OCI-LY7 (cell line): ENCODE measurements around the gene OR2F1. TPM values are rescaled to one million over a fixed set of nuclear protein-coding genes. Genes with fewer than 3 reads are reported as not detected.
"Not testable (repeated sequence)": the region's sequence is repeated elsewhere in the genome, so short reads cannot be mapped to it uniquely, and the experiment has no call there.

Source experiments
- BruUV-seq: library from RNA; stranded (reverse); fragments of 400-500 nt; replicated peaks from 2 replicates; lab custom pipeline; 2021; lab: Mats Ljungman, UMichigan
- CTCF ChIA-PET: fragments of 300-600 bp; sonication (Branson Sonifier 250); formaldehyde crosslinking; loops from one replicate; lab custom pipeline; 2022; ENCODE audit warnings: antibody characterized with exemption; ENCODE audit not compliant: unreplicated experiment; lab: Charles Lee
- POLR2A ChIA-PET: fragments of 300-600 bp; sonication (Branson Sonifier 250); formaldehyde crosslinking; loops from one replicate; lab custom pipeline; 2022; ENCODE audit warnings: antibody characterized with exemption; lab: Charles Lee
- DNase-seq: peaks from one replicate; pipeline ENCODE4 v3.0.0-alpha.2; 2015; ENCODE audit warnings: low spot score
- H2AFZ ChIP-seq: fragments of 200-600 bp; sonication (generic), shearing (Covaris generic); 2 replicates; pipeline ENCODE4 v1.6.1; 2014; ENCODE audit warnings: mild to moderate bottlenecking, antibody characterized with exemption, low read length, moderate library complexity
- H3K27ac ChIP-seq: fragments of 200-600 bp; sonication (generic); 2 replicates; pipeline ENCODE4 v1.5.1; 2014; ENCODE audit warnings: mixed run types, low read depth, mild to moderate bottlenecking, moderate library complexity, low read length, inconsistent platforms; ENCODE audit not compliant: poor library complexity, severe bottlenecking
- H3K36me3 ChIP-seq: fragments of 200-600 bp; sonication (generic); 2 replicates; pipeline ENCODE4 v1.6.1; 2014; ENCODE audit warnings: mild to moderate bottlenecking, antibody characterized with exemption, low read length, moderate library complexity, mixed read lengths; ENCODE audit not compliant: insufficient read depth
- H3K4me1 ChIP-seq: fragments of 200-600 bp; sonication (generic); 2 replicates; pipeline ENCODE4 v1.5.1; 2014; ENCODE audit warnings: mild to moderate bottlenecking, low read length; ENCODE audit not compliant: insufficient read depth, poor library complexity, severe bottlenecking
- H3K4me2 ChIP-seq: fragments of 200-600 bp; sonication (generic); 2 replicates; pipeline ENCODE4 v1.6.1; 2014; ENCODE audit warnings: mild to moderate bottlenecking, low read length
- H3K4me3 ChIP-seq: fragments of 200-600 bp; sonication (generic); 2 replicates; pipeline ENCODE4 v1.5.1; 2014; ENCODE audit warnings: mild to moderate bottlenecking, low read depth, low read length; ENCODE audit not compliant: poor library complexity, severe bottlenecking
- H3K79me2 ChIP-seq: fragments of 200-600 bp; sonication (generic); 2 replicates; pipeline ENCODE4 v1.6.1; 2016; ENCODE audit warnings: low read depth, mild to moderate bottlenecking, low read length, moderate library complexity, mixed read lengths; ENCODE audit not compliant: insufficient read depth
- H3K9me2 ChIP-seq: fragments of 200-600 bp; sonication (generic); 2 replicates; pipeline ENCODE4 v1.6.1; 2016; ENCODE audit warnings: mild to moderate bottlenecking, low read length, mixed read lengths; ENCODE audit not compliant: insufficient read depth
- H3K9me3 ChIP-seq: fragments of 200-600 bp; sonication (generic); 2 replicates; pipeline ENCODE4 v1.6.1; 2014; ENCODE audit warnings: mild to moderate bottlenecking, mixed run types, low read length, mixed read lengths
- H4K20me1 ChIP-seq: fragments of 200-600 bp; sonication (generic); 2 replicates; pipeline ENCODE4 v1.6.1; 2014; ENCODE audit warnings: mild to moderate bottlenecking, antibody characterized with exemption, low read length, moderate library complexity, mixed read lengths; ENCODE audit not compliant: insufficient read depth
- EZH2phosphoT487 ChIP-seq: fragments of 200-600 bp; sonication (generic); IDR thresholded peaks from 2 replicates; pipeline ENCODE4 v1.6.1; 2018; ENCODE audit warnings: low read depth, borderline replicate concordance, mild to moderate bottlenecking, mixed run types, antibody characterized with exemption, low read length, moderate library complexity, mixed read lengths
- intact Hi-C: fragments of 100-400 bp; cut with micrococcal nuclease; formaldehyde crosslinking; loops from one replicate; pipeline ENCODE4 v1.10.0; 2022; ENCODE audit not compliant: unreplicated experiment
- total RNA-seq, 2 experiments: library from RNA; depleted of rRNA in 1 of 2; stranded (reverse); fragments of >200 nt in 1 of 2; shearing (Covaris generic) in 1 of 2; gene quantifications; 2 replicates each; pipeline ENCODE4 v1.2.3, GENCODE V29; 2014 to 2022
- TF ChIP-seq, protein P1 (sequence below): fragments of 200-600 bp; sonication (generic); conservative IDR thresholded peaks from 2 replicates; pipeline ENCODE4 v1.5.1; 2014; ENCODE audit warnings: mild to moderate bottlenecking, antibody characterized with exemption, low read length, moderate library complexity, mixed read lengths

Gene OR2F1
- total RNA-seq, 2 experiments from 2014 or later, result not detected

- H2AFZ ChIP-seq, intact Hi-C loops, H3K36me3 ChIP-seq, H4K20me1 ChIP-seq, CTCF ChIA-PET, DNase-seq, H3K4me3 ChIP-seq, H3K4me1 ChIP-seq, H3K9me3 ChIP-seq, BruUV-seq, H3K79me2 ChIP-seq, H3K4me2 ChIP-seq, POLR2A ChIA-PET, H3K9me2 ChIP-seq, H3K27ac ChIP-seq: not testable (repeated sequence)
These were observed 56.2 kb downstream of the OR2F1 start for GRCh38 chr7:144010821-144011220.

DNA sequence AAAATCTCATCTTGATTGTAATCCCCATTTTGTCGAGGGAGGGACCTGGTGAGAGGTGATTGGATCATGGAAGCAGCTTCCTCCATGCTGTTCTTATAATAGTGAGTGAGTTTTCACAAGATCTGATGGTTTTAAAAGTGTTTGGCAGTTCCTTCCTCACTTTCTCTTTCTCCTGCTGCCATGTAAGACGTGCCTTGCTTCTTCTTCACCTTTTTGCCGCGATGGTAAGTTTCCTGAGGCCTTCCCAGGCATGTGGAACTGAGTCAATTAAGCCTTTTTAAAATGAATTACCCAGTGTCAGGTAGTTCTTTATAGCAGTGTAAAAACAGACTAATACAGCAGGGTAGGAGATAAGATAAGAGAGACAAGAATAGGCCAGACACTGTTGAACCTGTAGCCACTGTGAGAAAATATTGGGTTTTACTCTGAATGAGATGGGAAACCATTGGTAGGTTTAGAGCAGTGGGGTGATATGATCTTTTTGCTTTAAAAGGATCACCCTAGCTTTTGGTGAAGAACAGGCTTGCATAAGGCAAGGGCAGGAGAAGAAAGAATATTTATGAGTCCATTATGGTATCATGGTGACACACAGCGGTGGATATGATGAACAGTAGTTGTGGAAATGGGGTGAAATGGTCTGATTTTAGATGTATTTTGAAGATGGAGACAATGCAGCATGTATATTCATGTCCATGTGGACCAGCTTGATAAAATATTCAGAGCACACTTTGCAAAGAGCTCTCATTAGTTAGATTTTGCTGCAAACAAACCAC lies 57.0 kb downstream of the OR2F1 start:
- no peak overlapping the region for H3K4me3 ChIP-seq
- H3K9me2 ChIP-seq, result no peaks in the 10 kb centered on the region
- no peak overlapping the region for H3K27ac ChIP-seq
- H3K36me3 ChIP-seq, result no peaks in the 10 kb centered on the region
- no peak overlapping the region for H2AFZ ChIP-seq
- BruUV-seq, result no TSS peak
- intact Hi-C loops, result no loop called here
- ChIA-PET POLR2A (interaction anchor here (0.9 to 1.1 kb wide), 3 partner anchors 9 to 59 kb away, joined by 3 read pairs; no protein-coding TSS in a partner anchor), CTCF (no interaction called here)
- H3K4me2 ChIP-seq, result no peak overlapping the region
- DNase-seq, result no peak
- no peaks in the 10 kb centered on the region for H3K79me2 ChIP-seq
- no peaks in the 10 kb centered on the region for H4K20me1 ChIP-seq
- no peaks in the 10 kb centered on the region for H3K9me3 ChIP-seq
- no peaks in the 10 kb centered on the region for H3K4me1 ChIP-seq
- TF ChIP-seq, protein P1, sequence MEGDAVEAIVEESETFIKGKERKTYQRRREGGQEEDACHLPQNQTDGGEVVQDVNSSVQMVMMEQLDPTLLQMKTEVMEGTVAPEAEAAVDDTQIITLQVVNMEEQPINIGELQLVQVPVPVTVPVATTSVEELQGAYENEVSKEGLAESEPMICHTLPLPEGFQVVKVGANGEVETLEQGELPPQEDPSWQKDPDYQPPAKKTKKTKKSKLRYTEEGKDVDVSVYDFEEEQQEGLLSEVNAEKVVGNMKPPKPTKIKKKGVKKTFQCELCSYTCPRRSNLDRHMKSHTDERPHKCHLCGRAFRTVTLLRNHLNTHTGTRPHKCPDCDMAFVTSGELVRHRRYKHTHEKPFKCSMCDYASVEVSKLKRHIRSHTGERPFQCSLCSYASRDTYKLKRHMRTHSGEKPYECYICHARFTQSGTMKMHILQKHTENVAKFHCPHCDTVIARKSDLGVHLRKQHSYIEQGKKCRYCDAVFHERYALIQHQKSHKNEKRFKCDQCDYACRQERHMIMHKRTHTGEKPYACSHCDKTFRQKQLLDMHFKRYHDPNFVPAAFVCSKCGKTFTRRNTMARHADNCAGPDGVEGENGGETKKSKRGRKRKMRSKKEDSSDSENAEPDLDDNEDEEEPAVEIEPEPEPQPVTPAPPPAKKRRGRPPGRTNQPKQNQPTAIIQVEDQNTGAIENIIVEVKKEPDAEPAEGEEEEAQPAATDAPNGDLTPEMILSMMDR, result no peak
- TF ChIP-seq EZH2phosphoT487, result no peak

Other genes starting within 250 kb of the OR2F1 start
- gene CTAGE6, start 197.1 kb upstream of the OR2F1 start, total RNA-seq (2014; rRNA removed; shearing (Covaris generic)), result not detected in 2 replicates
- gene CTAGE6, start 197.1 kb upstream of the OR2F1 start, total RNA-seq (2022), result not detected in 2 replicates
- gene TCAF1, start 52.7 kb upstream of the OR2F1 start, total RNA-seq (2014; rRNA removed; shearing (Covaris generic)), result 1.9 and 3.3 TPM in 2 replicates
- gene TCAF1, start 52.7 kb upstream of the OR2F1 start, total RNA-seq (2022), result 5.5 and 7.0 TPM in 2 replicates
- gene OR2F2, start 19.6 kb upstream of the OR2F1 start, total RNA-seq (2014; rRNA removed; shearing (Covaris generic)), result not detected in 2 replicates
- not detected in 2 replicates for gene OR2F2, start 19.6 kb upstream of the OR2F1 start, total RNA-seq (2022)
- not detected in 2 replicates for gene OR6B1, start 45.5 kb downstream of the OR2F1 start, total RNA-seq (2014; rRNA removed; shearing (Covaris generic))
- gene OR6B1, start 45.5 kb downstream of the OR2F1 start, total RNA-seq (2022), result not detected in 2 replicates
- not detected in 2 replicates for gene OR2A5, start 94.1 kb downstream of the OR2F1 start, total RNA-seq (2014; rRNA removed; shearing (Covaris generic))
- gene OR2A5, start 94.1 kb downstream of the OR2F1 start, total RNA-seq (2022), result not detected in 2 replicates
- gene OR2A25, start 115.0 kb downstream of the OR2F1 start, total RNA-seq (2014; rRNA removed; shearing (Covaris generic)), result not detected in 2 replicates
- gene OR2A25, start 115.0 kb downstream of the OR2F1 start, total RNA-seq (2022), result not detected in 2 replicates
- gene OR2A12, start 131.4 kb downstream of the OR2F1 start, total RNA-seq (2014; rRNA removed; shearing (Covaris generic)), result not detected in 2 replicates
- not detected in 2 replicates for gene OR2A12, start 131.4 kb downstream of the OR2F1 start, total RNA-seq (2022)
- gene OR2A2, start 154.7 kb downstream of the OR2F1 start, total RNA-seq (2014; rRNA removed; shearing (Covaris generic)), result not detected in 2 replicates
- gene OR2A2, start 154.7 kb downstream of the OR2F1 start, total RNA-seq (2022), result not detected in 2 replicates
- not detected in 2 replicates for gene OR2A14, start 168.3 kb downstream of the OR2F1 start, total RNA-seq (2014; rRNA removed; shearing (Covaris generic))
- not detected in 2 replicates for gene OR2A14, start 168.3 kb downstream of the OR2F1 start, total RNA-seq (2022)
- gene CTAGE4, start 228.6 kb downstream of the OR2F1 start, total RNA-seq (2014; rRNA removed; shearing (Covaris generic)), result not detected in 2 replicates
- not detected in 2 replicates for gene CTAGE4, start 228.6 kb downstream of the OR2F1 start, total RNA-seq (2022)
- gene ARHGEF35, start 241.0 kb downstream of the OR2F1 start, total RNA-seq (2014; rRNA removed; shearing (Covaris generic)), result not detected in 2 replicates
- gene ARHGEF35, start 241.0 kb downstream of the OR2F1 start, total RNA-seq (2022), result not detected in 2 replicates